GM21447 (cell line): Measurements from ENCODE around the gene ZC3HAV1.
"Not testable (repeated sequence)": the region's sequence is repeated elsewhere in the genome, so short reads cannot be mapped to it uniquely, and the experiment has no call there.

Experiments used
- ATAC-seq: cut with Tn5 transposase; IDR thresholded peaks from one replicate; pipeline ENCODE4 v1.9.1; 2021; ENCODE audit not compliant: unreplicated experiment

ZC3HAV1 gene

GRCh38 chr7:139112741-139113250, 3.3 kb upstream of the ZC3HAV1 start:
- no peak for ATAC-seq

DNA sequence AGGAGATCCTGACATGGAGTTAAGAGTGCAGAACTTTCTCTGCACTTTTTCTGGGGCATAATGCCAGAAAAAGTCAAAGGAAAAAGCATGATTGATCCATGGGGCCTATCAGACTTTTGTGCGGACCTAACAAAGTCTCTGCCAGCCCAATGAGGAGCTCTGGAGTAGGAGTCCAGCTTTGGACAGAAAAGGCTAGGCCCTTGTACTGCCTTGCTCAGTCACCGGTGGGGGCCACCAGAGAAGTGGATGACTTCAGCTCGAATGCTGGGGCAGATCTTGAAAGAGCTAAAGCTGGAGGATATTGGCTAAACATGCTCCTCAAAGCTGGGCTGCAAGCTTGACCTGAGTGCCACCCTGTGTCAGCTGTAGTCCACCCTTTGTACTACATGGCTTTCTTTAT, 2.8 kb upstream of the ZC3HAV1 start:
- no peak for ATAC-seq

DNA sequence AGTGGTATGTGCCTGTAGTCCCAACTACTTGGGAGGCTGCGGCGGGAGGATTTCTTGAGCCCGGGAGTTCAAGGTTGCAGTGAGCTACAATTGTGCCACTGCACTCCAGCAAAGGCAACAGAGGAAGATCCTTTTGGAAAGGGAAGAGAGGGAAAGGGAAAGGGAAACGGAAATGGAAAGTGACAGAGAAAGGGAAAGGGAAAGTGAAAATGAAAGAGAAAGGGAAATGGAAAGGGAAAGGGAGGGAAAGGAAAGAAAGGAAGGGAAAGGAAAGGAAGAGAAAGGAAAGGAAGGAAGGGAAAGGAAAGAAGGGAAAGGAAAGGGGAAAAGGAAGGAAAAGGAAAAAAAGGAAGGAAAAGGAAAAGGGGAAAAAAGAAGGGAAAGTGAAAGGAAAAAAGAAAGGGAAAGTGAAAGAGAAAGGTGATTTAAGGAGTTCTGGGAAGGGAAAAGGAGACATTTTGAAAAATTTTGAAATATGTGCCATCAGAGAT, 2.3 kb upstream of the ZC3HAV1 start:
- no peak for ATAC-seq

GRCh38 chr7:139111147-139111546, 1.6 kb upstream of the ZC3HAV1 start:
- ATAC-seq = no peak

DNA sequence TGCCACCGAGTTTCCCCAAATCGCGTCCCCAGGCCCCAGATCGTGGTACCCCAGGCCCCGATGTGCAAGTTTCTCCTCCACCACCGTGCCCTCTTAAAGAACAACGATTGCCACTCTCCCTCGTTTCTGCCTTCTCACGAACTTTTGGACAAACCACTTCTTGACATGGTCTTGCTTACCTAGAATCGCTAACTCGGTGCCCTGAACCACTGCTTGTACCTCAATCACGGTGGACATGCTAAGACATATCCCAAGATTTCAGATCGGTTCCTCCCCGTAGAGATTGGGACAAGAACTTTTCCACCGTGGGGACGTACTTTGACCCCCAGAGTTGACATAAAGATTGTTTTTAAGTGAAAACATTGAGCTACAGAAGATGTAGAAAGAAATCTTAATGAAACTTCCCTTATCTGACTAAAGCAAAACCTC, 477 bp upstream of the ZC3HAV1 start:
- ATAC-seq = peak; percentile 4

DNA sequence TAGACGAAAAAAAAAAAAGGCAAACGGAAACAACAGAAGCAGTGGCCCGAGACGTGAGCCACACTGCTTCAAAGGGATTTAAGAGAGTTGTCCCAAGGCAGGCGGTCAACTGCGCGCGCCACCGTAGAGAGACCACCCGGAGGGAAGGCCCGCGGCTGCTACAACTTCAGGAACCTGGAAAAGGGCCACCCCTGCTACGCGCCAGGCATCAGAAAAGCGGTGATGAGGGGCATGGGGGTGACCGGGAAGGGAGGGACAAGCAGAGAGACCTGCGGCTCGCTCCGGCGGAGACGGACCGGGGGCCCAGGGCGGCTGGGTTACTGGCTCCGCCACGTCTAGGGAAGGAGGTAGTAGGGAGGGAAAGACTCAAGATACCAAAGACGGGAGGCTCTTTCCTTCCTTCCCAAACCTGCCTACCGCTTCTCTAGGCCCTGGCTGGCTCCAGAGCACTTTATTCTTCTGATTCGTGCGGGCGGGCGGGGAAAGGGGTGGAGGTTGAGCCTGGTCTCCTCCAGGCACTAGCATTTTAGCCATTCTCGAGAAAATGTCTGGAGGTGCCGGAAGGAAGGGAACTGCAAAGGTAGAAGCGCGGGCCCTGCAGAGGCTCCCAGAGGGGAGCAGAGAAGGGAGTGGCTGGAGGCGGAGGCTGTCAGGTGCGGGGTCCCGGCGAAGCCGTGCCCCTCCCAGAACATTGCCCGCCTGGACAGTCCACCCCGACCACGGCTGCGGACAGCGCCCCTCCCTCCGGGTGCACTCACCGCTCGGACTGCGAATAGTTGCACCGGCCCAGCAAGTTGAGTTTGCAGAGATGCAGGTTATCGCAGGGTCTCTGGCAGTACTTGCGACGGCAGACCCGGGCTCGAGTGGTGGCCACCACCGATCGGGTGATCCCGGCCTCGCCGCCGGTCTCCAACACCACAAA, 993 bp downstream of the ZC3HAV1 start:
- ATAC-seq = peak; percentile 8

GRCh38 chr7:139106959-139107358, 2.6 kb downstream of the ZC3HAV1 start:
- no peak for ATAC-seq

DNA sequence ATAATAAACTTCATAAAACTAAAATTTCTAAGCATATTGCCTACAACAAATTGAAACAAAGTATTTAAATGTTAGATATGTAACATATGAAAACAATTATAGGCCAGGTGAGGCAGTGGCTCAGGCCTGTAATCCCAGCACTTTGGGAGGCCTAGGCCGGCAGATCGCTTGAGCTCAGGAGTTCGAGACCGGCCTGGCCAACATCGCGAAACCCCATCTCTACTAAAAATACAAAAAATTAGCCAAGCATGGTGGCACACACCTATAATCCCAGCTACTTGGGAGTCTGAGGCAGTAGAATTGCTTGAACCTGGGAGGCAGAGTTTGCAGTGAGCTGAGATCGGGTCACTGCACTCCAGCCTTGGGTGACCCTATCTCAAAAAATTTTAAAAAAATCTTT, 3.3 kb downstream of the ZC3HAV1 start:
- ATAC-seq = not testable (repeated sequence)

- ATAC-seq = no peak
Observed at GRCh38 chr7:139105484-139105883, 4.0 kb downstream of the ZC3HAV1 start.

- ATAC-seq = no peak
Observed at GRCh38 chr7:139104091-139104450, 5.4 kb downstream of the ZC3HAV1 start.

DNA sequence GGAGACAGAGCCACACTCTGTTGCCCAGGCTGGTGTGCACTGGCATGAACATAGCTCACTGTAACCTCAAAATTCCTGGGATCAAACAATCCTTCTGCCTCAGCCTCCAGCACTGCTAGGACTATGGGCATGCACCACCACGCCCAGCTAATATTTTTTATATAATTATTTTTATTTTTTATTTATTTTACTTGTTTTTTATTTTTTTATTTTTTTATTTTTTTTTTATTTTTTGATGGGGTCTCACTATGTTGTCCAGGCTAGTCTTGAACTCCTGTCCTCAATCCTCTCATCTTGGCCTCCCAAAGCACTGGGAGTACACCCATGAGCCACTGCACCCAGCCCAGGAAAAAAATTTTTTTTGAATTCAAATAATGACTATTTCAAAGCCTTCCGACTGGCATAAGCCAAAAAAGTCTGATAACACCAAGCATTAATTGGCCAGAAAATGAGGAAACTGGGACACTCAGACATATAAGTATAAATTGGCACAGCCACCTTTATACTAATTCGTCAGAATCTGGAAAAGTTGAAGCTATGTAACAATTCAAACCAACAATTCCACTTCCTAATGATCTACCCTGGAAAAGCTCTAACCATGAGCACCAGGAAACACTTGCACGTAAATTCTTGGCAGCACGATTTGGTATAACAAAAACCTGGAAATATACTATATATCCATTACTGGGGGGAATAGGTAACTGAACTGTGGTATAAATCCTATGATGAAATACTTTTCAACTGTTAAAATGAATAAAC, 6.3 kb downstream of the ZC3HAV1 start:
- ATAC-seq = no peak

- ATAC-seq = not testable (repeated sequence)
Observed at GRCh38 chr7:139101637-139102158, 7.8 kb downstream of the ZC3HAV1 start.

- ATAC-seq = no peak
Observed at GRCh38 chr7:139099172-139099947, 10.2 kb downstream of the ZC3HAV1 start.

DNA sequence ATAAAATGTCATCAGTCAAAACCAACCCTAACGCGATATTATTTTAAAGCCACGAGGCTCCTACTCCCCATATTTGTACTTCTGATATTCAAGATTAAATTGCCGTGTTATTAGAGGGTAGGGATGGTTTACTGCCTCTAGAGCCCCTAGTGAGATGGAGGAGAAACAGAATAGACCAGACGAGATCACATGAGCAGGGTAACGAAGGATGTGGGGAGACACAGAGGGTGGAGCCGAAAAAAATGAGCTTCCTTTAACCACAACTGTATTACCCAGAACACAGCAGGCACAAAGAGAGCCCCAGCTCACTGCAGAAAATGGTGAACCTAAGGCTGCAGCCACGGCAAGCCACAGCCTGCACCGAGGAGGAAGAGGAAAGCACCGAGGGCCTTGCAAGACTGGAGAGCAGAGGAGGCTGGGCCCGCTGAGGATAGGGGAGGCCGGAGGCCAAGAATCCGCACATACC, 14.3 kb downstream of the ZC3HAV1 start:
- ATAC-seq = peak; percentile 99

DNA sequence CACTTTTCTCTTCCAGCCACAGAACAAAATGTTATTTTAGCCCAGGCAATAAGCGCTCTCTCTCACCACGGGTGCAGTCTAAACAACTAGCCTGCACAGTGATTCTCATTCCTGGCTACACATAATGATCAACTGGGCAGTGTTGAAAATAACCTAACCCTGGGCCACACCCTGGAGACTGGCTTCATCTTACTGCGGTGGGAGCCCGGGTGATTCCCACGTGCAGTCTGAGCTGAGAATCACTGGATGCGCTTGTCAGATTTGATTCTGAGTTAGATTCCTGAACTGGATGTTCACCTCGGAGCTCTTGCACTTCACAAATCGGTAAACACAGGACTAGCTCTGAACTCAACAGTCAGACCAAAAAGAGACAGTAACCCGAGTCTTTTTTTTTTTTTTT, 14.9 kb downstream of the ZC3HAV1 start:
- no peak for ATAC-seq

DNA sequence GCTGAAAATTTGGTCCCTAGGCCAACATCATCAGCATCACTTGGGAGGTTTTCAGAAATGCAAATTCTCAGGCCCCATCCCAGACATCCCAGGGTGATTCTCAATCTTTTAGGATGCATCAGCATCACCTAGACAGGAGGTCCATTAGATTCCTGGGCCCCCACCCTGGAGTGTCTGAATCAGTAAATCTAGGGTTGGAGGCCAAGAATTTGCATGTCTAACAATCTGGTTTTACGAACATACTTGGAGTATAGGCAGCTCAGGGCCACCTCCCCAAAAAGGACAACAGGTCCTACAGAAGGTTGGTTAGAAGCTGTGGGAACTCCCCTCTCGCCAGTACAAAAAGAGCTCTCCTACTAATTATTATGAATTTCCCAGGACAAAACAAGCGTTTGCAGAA, 15.5 kb downstream of the ZC3HAV1 start:
- ATAC-seq = no peak

DNA sequence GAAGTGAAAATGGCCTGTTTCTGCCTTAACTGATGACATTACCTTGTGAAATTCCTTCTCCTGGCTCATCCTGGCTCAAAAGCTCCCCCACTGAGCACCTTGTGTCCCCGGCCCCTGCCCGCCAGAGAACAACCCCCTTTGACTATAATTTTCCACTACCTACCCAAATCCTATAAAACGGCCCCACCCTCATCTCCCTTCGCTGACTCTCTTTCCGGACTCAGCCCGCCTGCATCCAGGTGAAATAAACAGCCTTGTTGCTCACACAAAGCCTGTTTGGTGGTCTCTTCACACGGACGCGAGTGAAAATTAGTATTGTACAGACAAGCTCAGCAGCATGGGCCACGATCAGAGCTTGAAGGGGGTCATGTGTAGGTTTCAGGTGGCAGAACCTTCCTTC, 16.0 kb downstream of the ZC3HAV1 start:
- not testable (repeated sequence) for ATAC-seq

DNA sequence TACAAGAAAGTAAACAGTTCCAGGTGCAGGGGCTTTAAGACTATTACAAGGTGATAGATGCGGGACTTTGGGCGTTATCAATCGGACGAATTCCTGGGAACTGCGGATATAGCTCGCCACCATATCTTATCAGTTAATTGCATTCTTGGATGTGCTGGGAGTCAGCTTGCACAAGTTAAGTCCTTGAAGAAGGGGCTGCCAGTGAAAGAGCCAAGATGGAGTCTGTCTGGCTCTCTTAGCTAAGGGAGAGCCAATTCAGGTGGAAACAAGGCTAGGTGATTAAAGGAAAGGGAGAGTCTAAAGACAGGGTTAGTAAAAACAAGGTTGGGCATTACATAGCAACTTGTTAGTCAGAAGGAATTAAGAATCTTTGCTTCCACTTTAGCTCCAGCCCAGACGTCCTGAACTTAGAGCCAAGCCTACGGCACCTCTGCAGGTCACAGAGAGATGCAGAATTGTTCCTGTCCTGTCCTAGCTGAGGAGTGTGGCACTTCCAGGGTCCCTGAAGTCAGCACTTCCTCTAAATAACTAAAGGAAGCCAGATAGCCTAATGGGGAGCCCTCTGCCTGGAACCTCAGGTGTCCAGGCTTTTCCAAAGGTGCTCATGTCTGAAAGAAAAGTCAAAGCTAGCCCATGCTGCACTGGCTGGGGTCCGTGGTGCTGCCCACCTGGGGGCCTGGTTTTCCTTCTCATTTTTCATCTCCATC, 17.3 kb downstream of the ZC3HAV1 start:
- no peak for ATAC-seq

- no peak for ATAC-seq
Observed at GRCh38 chr7:139091677-139091996, 17.9 kb downstream of the ZC3HAV1 start.

- no peak for ATAC-seq
Observed at GRCh38 chr7:139089118-139089517, 20.4 kb downstream of the ZC3HAV1 start.
